DMS114 treated with DMSO at 0.1 percent for 48 hours (cell line): Measurements from ENCODE around the gene CCDC83.
"Not testable (repeated sequence)": the region's sequence is repeated elsewhere in the genome, so short reads cannot be mapped to it uniquely, and the experiment has no call there.

Experiments
- DNase-seq: peaks from one replicate; lab custom pipeline; 2025; ENCODE audit not compliant: unreplicated experiment; lab: John Stamatoyannopoulos, UW

CCDC83 gene

DNA sequence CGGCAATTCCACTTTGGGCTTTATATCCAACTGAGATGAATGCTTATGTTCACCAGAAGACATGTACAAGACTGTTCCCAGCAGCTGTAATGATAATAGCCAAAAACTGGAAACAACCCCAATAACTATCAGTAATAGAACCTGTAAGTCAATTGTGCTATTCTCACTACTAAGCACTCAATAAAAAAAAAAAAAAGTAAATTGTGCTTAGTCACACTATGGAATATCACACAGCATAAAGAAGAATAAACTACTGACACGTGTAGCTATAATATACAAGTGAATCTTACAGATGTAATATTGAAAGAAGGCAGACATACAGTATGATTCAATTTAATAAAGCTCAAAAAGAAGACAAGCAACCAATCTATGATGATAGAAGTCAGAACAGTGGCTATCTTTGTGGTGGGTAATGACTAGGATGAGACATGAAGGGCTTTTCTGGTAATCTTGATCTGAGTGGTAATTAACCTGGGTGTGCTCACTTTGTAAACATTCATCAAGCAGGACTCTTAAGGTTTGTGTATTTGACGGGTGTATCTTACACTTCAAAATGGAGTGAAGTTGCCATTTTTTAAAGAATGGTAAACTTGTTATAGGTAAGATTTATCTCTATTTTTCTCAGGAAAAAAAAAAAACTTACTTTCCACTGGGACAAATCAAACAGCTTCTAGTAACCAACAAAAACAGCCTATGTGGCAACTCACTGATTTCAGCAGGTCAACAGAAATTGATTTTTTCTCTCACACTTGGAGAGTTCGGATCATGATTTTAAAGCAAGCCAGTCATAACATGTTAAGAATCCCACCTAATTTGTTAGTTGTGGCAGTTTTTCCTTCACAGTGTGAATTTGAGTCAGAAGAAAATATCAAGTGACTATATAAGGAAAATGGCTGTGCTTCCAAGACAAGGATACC lies 84.2 kb downstream of the CCDC83 start:
- no peak for DNase-seq

DNA sequence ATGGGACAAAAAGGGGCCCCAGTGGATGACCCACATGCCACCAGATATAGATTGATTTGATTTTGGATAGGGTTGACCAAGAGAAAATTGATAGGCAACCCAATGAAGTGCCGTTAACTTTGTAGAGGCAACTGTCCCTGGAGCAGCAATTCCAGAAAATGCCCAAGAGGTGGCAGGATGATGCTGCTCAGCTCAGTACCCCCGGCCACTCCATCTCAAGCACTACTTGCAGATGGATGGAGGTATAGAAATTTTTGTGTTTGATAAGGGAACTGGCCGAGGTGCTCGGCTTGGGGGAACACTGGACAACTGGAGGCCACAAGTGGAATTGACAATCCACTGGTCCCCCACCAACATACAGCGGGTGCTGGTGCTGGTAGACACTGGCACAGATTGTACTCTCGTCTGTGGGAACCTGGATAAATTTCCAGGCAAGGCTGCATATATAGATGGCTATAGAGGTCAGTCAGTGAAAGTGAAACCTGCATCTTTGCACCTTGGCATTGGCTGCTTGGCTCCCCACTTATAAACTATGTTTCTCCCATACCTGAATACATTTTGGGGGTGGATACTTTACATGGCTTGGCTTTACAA lies 86.3 kb downstream of the CCDC83 start:
- DNase-seq = no peak

DNA sequence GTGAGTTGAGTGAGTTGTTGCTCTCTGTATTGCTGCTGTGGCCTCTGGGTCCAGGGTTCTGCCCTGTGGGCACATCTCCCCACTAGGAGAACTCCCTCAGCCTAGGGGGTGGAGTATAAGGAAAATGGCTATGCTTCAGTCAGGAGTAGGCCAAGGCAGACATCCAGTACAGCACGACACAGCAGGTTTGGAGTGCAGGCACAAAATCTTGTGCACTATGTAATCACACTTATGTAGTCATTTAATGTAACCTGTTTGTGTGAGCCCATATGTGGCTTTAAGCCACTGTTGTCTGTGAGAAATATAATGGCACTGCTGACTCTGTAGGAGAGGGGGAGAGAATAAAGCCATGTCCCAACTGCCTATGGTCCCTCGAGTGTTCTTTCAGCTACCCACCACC lies 90.1 kb downstream of the CCDC83 start:
- no peak for DNase-seq

DNA sequence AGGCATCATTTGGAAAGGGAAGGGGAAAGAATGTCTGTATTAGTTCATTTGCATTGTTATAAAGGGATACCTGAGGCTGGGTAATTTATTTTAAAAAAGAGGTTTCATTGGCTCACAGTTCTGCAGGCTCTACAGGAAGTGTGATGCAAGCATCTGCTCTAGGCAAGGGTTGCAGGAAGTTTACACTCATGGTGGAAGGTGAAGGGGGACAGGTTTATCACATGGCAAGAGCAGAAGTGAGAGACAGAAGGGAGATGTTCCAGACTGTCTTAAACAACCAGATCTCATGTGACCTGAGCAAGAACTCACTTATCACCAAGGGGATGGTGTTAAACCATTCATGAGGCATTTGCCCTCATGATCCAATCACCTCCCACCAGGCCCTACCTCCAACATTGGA lies 90.6 kb downstream of the CCDC83 start:
- no peak for DNase-seq

- no peak for DNase-seq
Observed at GRCh38 chr11:85946221-85946620, 91.0 kb downstream of the CCDC83 start.

DNA sequence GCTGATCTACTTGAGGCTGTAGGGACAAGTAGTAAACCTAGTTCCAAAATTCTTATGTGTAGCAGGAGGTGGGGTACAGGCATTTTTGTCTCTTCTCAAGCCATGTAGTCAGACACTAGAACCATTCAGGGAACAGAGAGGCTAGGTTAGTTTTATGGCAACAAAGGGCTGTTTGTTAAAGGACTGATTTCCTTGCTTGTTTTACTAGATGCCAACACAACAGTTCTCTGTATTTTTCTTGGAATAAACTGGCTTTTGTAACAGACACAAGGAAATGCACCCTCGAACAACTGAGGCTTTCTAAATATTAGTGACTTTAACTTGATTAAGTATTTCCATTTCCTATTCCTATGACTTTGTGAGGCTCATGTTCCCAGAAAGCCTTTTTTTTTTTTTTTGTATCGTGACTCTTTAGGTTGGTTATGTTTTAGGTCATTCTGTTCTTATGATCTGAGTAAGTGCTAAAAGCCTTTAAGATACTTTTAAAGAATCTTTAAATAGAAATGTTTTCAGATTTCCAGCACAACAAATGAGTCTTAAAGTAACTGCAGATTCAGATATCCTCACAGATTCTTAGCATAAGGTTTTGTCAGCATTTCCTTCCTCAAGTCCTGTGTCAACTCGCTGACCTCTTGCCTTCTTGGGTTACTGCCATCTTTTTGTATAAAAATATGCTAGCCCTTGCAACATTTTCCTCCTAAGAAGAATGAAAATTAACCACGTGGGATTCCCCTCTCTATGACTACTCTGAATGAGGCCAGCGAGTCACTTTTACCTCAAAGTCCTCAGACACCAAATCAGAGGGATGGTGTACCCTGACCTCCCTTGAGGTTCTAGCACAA lies 92.5 kb downstream of the CCDC83 start:
- DNase-seq = no peak

DNA sequence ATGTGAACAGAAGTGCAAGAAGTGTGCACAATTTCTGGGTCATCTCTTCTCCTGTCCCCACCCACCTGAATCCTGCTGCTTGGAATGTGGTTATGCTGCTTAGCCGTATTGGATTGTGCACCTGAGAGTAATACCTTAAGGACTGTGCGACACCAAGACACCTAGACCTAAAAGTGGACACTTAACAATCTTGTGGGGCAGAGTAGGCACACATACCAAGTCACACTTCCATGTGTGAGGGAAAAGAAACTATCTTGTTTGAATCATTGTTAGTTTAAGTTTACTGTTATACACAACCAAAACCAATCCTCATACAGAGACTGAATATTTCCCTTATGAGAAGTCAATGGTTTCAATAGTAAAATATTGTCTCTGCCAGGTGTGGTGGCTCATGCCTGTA lies 93.7 kb downstream of the CCDC83 start:
- no peak for DNase-seq

DNA sequence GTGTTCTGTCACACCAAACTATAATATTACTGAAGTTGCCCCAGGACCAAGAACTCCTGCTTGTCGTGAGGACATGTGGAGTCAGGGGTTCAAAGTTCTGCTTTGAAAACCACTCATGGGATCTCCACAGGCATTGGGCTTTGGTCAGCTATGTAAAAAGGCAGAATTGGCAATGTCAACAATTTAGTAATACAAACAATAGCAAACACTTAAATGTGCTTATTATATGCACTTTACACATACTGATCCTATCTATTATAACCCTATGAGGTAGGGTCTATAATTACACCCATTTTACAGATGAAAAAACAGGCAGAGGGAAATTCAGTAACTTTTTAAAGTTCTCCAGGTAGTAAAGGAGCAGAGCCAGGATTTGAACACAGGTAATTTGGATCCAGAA lies 94.6 kb downstream of the CCDC83 start:
- DNase-seq = no peak

DNA sequence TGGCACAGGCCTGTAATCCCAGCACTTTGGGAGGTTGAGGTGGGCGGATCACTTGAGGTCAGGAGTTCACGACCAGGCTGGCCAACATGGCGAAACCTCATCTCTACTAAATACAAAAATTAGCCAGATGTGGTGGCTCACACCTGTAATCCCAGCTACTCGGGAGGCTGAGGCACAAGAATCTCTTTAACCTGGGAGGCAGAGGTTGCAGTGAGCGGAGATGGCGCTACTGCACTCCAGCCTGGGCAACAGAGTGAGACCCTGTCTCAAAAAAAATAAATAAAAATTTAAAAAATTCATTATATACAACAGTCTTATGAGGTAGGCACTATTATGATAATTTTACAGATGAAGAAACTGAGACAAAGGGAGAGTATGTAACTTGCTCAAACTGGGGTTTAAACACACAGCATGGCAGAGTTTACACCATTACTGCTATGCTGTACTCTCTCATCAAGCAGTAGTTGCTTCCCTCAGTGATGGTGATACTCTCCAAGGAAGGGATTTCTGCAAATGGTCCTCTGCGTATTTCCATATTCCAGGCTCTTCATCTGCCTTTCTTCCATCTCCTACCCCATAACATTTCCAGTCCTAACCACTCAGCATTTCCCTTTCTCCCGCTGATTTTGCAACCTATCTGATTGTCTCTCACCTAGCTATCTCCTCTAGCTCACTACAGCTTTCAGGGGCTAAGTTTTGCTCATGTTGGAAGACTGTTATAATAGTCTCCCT lies 95.3 kb downstream of the CCDC83 start:
- DNase-seq = no peak

DNA sequence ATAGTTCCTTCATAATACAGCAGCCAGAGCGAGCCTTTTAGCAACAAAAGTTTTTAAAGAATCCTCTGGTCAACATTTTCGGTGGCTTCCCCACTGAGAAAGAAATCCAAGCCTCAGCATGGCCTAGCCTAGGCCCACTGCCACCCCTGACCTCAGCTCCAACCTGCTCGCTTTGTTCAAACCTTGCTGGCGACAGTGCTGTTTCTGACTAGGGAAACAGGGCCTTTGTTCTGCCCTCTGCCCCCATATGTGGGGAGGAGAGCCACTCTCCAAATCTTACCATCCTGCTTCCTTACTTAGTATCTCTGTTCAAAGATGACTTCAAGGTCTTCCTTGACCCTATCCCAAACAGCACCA lies 95.8 kb downstream of the CCDC83 start:
- no peak for DNase-seq

DNA sequence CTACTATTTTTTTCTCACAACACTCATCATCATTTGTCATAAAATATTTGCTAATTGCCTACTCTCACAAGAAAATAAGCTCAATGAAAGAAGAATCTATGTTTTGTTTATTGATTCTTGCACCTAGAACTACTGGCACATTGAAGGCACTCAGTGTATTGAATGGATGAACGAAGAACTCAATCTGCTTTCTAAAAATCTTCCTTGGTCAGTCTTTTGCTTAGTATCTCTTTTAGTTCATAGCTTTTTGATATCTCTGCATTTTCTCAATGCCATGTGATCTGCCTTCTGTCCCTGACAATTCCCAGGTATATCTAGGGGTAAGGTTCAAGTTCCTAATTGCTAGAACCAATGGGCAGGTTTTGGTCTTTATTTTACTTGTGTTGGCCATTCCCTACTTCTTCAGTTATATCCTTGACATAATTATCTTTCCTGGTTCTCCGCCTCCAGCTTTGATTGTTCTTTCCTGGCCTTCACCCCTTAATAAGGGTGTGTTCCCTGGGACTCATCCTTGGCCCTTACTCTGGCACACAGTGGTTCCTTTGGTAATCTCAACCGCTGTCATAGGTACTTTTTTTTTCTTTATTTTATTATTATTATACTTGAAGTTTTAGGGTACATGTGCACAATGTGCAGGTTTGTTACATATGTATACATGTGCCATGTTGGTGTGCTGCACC lies 96.4 kb downstream of the CCDC83 start:
- no peak for DNase-seq

GRCh38 chr11:85952108-85952485 lies 96.9 kb downstream of the CCDC83 start:
- not testable (repeated sequence) for DNase-seq

DNA sequence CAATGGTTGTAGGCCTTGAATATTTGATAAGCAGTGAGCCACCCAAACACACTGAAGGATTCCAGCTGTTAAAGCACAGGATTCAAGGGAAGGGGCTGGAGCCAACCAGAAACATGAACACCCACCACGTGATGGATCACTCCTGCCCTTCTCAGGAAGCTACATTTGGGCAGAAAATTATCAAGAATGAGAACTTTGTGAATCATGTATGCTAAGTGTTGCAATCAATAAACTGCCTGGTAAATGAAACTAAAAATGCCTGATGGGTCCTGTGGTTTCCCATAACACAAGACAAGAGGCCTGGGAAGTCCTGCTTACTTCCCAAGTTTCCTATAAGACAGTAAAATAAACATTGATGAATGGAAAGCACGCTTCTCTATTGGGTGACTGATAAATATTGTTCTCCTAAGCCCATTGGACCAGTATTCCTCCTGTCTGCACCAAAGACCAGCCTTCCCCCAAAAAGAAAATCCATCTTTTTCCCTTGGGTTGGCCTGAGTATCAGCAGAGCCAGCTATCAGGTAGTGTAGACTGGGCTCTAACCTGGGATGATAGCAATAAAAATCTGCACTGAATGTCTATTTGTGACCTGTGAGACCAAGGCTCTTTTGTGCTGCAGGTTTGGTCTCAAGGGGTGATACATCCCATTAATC lies 98.4 kb downstream of the CCDC83 start:
- DNase-seq = no peak

DNA sequence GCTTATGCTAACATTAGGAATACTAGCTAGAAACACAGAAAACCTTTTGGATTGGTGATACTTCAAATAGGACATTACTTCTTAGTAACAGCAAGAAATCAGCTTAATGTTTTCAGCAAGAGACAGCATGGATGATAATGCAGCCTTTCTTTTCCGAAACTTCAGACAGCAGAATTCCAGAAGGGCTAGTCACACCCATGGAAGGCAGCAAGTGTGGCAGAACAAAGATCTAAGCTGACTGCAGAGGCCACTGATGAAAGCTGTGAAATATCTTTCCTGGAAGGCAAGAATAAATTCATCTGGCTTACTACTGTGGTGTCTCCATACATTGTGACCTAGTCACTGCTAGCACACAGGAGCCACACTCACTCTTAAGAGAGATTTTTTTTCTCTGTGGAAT lies 100.3 kb downstream of the CCDC83 start:
- no peak for DNase-seq

GRCh38 chr11:85960678-85961077 lies 105.5 kb downstream of the CCDC83 start:
- DNase-seq = no peak

DNA sequence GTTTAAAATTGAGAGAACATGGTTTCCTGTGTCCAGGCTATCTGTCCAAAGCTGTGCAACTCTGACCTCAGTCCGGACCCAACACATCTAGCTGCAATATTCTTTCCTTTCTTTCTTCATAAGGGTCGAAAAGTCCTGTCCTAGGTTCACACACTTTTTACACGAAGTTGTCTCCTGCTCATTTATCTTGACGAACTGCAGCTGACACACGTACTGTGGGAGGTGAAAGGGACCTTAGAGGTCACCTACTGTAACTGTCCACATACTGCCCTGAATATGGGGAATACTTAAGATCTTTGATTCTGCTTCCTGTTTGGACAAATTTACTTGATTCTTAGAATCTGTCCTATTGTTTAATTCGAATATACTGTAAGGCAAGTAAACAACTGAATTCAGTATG lies 105.9 kb downstream of the CCDC83 start:
- no peak for DNase-seq

- DNase-seq = no peak
Observed at GRCh38 chr11:85961930-85962363, 106.8 kb downstream of the CCDC83 start.

GRCh38 chr11:85965202-85965601 lies 110.0 kb downstream of the CCDC83 start:
- no peak for DNase-seq

DNA sequence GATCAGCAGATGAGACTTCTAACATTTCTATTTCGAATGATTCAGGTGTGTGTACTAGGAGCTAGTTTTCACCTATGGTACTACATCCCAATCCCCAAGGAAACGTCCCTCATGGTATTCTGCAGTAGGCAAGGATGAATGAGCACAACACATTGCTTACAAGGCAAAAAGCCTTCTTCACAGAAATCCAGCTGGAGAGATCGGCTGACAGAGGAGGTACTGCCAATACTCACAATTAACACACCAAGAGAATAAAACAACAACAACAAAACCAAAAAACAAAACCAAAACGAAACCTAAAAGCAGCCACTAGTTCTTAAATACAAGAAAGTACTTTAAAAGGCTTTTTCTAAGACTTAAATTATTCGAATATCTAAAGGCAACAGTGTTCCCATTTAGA lies 112.3 kb downstream of the CCDC83 start:
- DNase-seq = no peak
